RWPE2 (cell line): Measurements from ENCODE around the gene FTO.

Experiments
- ATAC-seq: fragments of 200-7000 bp; cut with Tn5 transposase; 3 replicates; pipeline ENCODE4 v1.9.1; 2021; ENCODE audit warnings: low read depth
- DNase-seq: peaks from one replicate; pipeline ENCODE4 v3.0.0-alpha.2; 2020; ENCODE audit warnings: low spot score
- H3K27ac ChIP-seq: fragments of 450-650 bp; 2 replicates; pipeline ENCODE4 v1.5.1; 2017; ENCODE audit warnings: mild to moderate bottlenecking; ENCODE audit not compliant: poor library complexity, severe bottlenecking
- H3K27me3 ChIP-seq: fragments of 250-450 bp; sonication (Bioruptor Pico); 2 replicates; pipeline ENCODE4 v1.5.1; 2021; ENCODE audit warnings: mild to moderate bottlenecking, moderate library complexity; ENCODE audit not compliant: insufficient read depth, poor library complexity, severe bottlenecking
- H3K36me3 ChIP-seq: fragments of 250-450 bp; sonication (Bioruptor Pico); 2 replicates; pipeline ENCODE4 v1.5.1; 2020; ENCODE audit warnings: low read depth, mild to moderate bottlenecking, moderate library complexity
- H3K4me1 ChIP-seq: fragments of 250-450 bp; sonication (Bioruptor Pico); 2 replicates; pipeline ENCODE4 v1.5.1; 2021; ENCODE audit warnings: mild to moderate bottlenecking, moderate library complexity; ENCODE audit not compliant: insufficient read depth, poor library complexity, severe bottlenecking
- H3K4me3 ChIP-seq: fragments of 250-450 bp; sonication (Bioruptor Pico); 2 replicates; pipeline ENCODE4 v1.5.1; 2021; ENCODE audit warnings: mild to moderate bottlenecking, moderate library complexity; ENCODE audit not compliant: severe bottlenecking
- H3K9me3 ChIP-seq: fragments of 250-450 bp; sonication (Bioruptor Pico); 2 replicates; pipeline ENCODE4 v1.5.1; 2021; ENCODE audit warnings: mild to moderate bottlenecking, moderate library complexity; ENCODE audit not compliant: severe bottlenecking
- CTCF ChIP-seq: fragments of 450-650 bp; IDR thresholded peaks from one replicate; pipeline ENCODE4 v1.5.1; 2017; ENCODE audit warnings: mild to moderate bottlenecking, moderate library complexity; ENCODE audit not compliant: poor library complexity, severe bottlenecking

The FTO gene

DNA sequence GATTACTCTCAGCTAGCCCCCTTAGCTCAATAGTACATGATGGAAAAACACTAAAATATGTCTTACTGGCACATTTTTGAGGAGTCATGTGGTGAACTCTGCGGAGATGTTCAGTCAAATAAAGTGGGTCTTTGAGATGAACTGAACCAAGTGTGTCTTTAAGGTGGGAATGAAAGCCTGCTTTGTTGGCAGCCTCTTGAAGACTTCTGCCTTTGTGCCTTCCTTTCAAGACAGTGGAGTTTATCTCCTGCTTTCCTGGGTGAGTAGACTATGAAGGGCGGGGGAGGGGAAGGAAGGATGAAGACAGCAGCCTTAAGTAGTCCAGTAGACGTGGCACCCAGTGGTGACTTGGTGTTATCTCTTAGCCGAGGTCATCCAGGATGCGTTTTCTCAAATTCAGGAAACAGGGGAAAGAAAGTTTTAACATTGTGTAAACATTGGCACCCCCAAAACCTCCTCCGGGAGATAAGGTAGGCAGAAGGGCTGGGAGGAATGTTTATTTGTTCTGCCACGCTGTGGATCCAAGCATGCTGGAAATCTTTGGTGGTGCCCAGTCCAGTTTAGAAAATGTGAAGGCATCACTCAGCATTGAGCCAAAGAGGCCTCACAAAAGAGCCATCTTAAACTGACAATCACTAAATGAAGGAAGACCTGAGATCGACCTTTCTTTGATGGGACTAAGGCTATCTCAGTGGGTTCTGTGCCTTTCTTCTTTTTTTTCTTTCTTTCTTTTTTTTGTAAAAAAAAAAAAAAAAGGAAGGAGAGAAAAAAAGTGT, 220.6 kb downstream of the FTO start:
- Histone ChIP-seq H3K9me3 (no peaks in the 10 kb centered on the region), H3K36me3 (no peaks in the 10 kb centered on the region), H3K27ac (no peak overlapping the region), H3K4me3 (no peak overlapping the region), H3K4me1 (no peaks in the 10 kb centered on the region), H3K27me3 (no peaks in the 10 kb centered on the region)
- DNase-seq: no peak
- ATAC-seq: no peak
- TF ChIP-seq CTCF: no peak

DNA sequence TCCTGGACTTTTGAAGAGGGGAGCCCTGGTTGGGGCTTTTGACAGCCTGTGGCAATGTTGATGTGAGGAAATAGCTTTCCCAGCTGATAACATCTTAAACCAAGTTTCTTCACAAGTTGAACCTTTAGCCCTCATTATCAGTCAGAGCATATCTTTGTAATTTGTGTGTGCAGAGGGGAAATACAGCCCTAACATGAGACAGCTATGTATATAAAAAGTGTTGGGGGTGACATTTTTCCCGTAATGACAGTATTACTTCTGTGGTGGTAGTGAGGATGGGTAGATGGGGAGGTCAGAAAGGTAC, 221.1 kb downstream of the FTO start:
- TF ChIP-seq CTCF: no peak
- H3K9me3 ChIP-seq: no peaks in the 10 kb centered on the region
- DNase-seq: no peak
- H3K27ac ChIP-seq: no peak overlapping the region
- H3K4me3 ChIP-seq: no peak overlapping the region
- no peaks in the 10 kb centered on the region for H3K27me3 ChIP-seq
- no peaks in the 10 kb centered on the region for H3K4me1 ChIP-seq
- no peak for ATAC-seq
- H3K36me3 ChIP-seq: no peaks in the 10 kb centered on the region

DNA sequence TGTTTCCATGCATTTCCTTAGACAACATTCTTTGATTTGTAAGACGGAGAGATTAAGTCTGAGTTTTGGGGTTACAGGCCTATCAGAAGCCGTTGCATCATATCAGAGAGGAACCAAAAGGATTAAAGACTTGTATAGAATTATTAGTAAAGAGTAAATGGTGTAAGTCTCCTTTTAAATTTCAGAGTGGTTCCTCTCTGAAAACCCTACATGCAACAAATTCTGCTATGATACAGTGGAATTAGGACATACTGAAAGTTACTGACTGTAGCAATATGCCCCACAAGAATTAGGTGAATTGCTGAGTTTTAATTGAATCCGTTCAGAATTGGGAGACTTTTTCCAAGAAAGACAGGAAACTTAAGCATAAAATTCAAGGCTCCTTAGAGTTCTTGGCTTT, 221.6 kb downstream of the FTO start:
- no peak overlapping the region for H3K27ac ChIP-seq
- H3K27me3 ChIP-seq: no peaks in the 10 kb centered on the region
- H3K36me3 ChIP-seq: no peaks in the 10 kb centered on the region
- no peaks in the 10 kb centered on the region for H3K9me3 ChIP-seq
- H3K4me1 ChIP-seq: no peaks in the 10 kb centered on the region
- no peak for TF ChIP-seq CTCF
- ATAC-seq: no peak
- no peak overlapping the region for H3K4me3 ChIP-seq
- DNase-seq: no peak

DNA sequence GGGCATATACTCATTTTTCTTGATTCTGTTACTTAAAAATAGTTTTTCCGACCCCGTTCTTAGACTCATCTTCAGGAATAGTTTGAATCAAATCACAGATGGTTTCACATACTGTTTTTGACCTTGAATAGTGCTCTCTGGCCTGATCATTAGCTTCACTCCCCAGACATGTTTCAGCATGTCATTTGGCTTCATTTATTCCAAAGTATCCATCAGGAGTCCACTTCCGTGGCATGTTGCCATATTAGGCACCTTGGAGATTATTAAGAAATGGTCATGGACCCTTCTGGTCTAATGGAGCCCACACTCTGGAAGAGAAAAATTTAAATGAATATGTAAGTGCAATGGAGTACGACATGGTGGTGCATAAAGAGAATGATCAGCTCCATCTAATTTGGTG, 222.3 kb downstream of the FTO start:
- Histone ChIP-seq H3K36me3 (no peaks in the 10 kb centered on the region), H3K9me3 (no peaks in the 10 kb centered on the region), H3K4me1 (no peaks in the 10 kb centered on the region), H3K27me3 (no peaks in the 10 kb centered on the region), H3K27ac (no peak overlapping the region), H3K4me3 (no peak overlapping the region)
- DNase-seq (no peak), ATAC-seq (no peak)
- TF ChIP-seq CTCF: no peak

GRCh38 chr16:53932975-53933374, 229.0 kb downstream of the FTO start:
- H3K36me3 ChIP-seq: peaks cover 9% of the 10 kb centered on the region
- no peak overlapping the region for H3K4me3 ChIP-seq
- no peak for TF ChIP-seq CTCF
- no peaks in the 10 kb centered on the region for H3K4me1 ChIP-seq
- ATAC-seq: no peak
- H3K9me3 ChIP-seq: no peaks in the 10 kb centered on the region
- H3K27ac ChIP-seq: no peak overlapping the region
- no peak for DNase-seq
- H3K27me3 ChIP-seq: no peaks in the 10 kb centered on the region
